Dendritic cell treated with granulocyte-macrophage colony-stimulating factor and Interleukin-4, amounts not matched to agents 40 ng/mL and 50 ng/mL, for 4 days (primary cell): ENCODE measurements around the gene PCSK1.
"Not testable (repeated sequence)": the region's sequence is repeated elsewhere in the genome, so short reads cannot be mapped to it uniquely, and the experiment has no call there.

Source experiments
- H3K27ac Mint-ChIP-seq: one replicate; pipeline ENCODE4 v1.8.0; 2022; ENCODE audit warnings: mild to moderate bottlenecking, mixed read lengths
- H3K27me3 Mint-ChIP-seq: one replicate; pipeline ENCODE4 v1.8.0; 2022; ENCODE audit warnings: mild to moderate bottlenecking, mixed read lengths
- H3K36me3 Mint-ChIP-seq: one replicate; pipeline ENCODE4 v1.8.0; 2022; ENCODE audit warnings: low read depth, mixed read lengths
- H3K4me1 Mint-ChIP-seq: one replicate; pipeline ENCODE4 v1.8.0; 2022; ENCODE audit warnings: low read depth, mixed read lengths
- H3K4me3 Mint-ChIP-seq: one replicate; pipeline ENCODE4 v1.8.0; 2022; ENCODE audit warnings: mild to moderate bottlenecking, moderate library complexity, mixed read lengths
- H3K9me3 Mint-ChIP-seq: one replicate; pipeline ENCODE4 v1.8.0; 2022; ENCODE audit warnings: mixed read lengths
- intact Hi-C: fragments of 100-400 bp; cut with micrococcal nuclease; formaldehyde crosslinking; loops from one replicate; pipeline ENCODE4 v1.15.0; 2022

Gene PCSK1

GRCh38 chr5:96374653-96375052 lies 58.4 kb downstream of the PCSK1 start:
- Mint-ChIP-seq H3K27me3 (peaks cover 10% of the 10 kb centered on the region), H3K27ac (no peak overlapping the region), H3K4me3 (no peak overlapping the region), H3K9me3 (no peaks in the 10 kb centered on the region), H3K4me1 (no peaks in the 10 kb centered on the region), H3K36me3 (no peaks in the 10 kb centered on the region)
- intact Hi-C loops: no loop called here

DNA sequence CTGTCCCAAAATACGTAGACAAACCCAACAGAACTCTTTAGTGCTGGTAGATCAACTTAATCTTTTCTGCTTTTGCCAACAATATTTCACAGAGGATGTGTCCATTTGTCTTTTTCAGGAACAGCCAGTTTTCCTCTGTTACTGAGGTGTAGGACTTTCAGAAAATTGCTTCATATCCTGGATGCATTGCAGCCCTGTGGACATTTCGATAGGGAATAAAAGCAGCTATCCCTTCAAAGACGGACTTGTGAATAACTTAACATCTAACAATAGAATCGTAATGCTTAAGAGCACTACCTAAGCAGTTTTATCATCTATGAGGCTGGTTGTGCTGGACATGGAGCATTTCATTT lies 59.7 kb downstream of the PCSK1 start:
- peaks cover 11% of the 10 kb centered on the region for H3K27me3 Mint-ChIP-seq

GRCh38 chr5:96372726-96373380 lies 60.2 kb downstream of the PCSK1 start:
- H3K9me3 Mint-ChIP-seq: no peaks in the 10 kb centered on the region
- H3K27me3 Mint-ChIP-seq: peaks cover 11% of the 10 kb centered on the region
- no peak overlapping the region for H3K27ac Mint-ChIP-seq
- no peak overlapping the region for H3K4me3 Mint-ChIP-seq
- intact Hi-C loops: no loop called here
- no peaks in the 10 kb centered on the region for H3K36me3 Mint-ChIP-seq
- H3K4me1 Mint-ChIP-seq: no peaks in the 10 kb centered on the region

More for the DNA sequence above, 59.7 kb downstream of the PCSK1 start:
- intact Hi-C loops: no loop called here
- H3K9me3 Mint-ChIP-seq: no peaks in the 10 kb centered on the region
- no peaks in the 10 kb centered on the region for H3K36me3 Mint-ChIP-seq
- no peak overlapping the region for H3K27ac Mint-ChIP-seq
- no peaks in the 10 kb centered on the region for H3K4me1 Mint-ChIP-seq
- no peak overlapping the region for H3K4me3 Mint-ChIP-seq

- no peaks in the 10 kb centered on the region for H3K36me3 Mint-ChIP-seq
- intact Hi-C loops: no loop called here
- H3K27me3 Mint-ChIP-seq: peaks cover 11% of the 10 kb centered on the region
- no peaks in the 10 kb centered on the region for H3K9me3 Mint-ChIP-seq
- H3K4me3 Mint-ChIP-seq: no peak overlapping the region
- no peak overlapping the region for H3K27ac Mint-ChIP-seq
- no peaks in the 10 kb centered on the region for H3K4me1 Mint-ChIP-seq
Observed at GRCh38 chr5:96370976-96371375, 62.1 kb downstream of the PCSK1 start.

GRCh38 chr5:96367337-96367736 lies 65.7 kb downstream of the PCSK1 start:
- intact Hi-C loops, H3K27ac Mint-ChIP-seq, H3K9me3 Mint-ChIP-seq, H3K36me3 Mint-ChIP-seq, H3K27me3 Mint-ChIP-seq, H3K4me3 Mint-ChIP-seq, H3K4me1 Mint-ChIP-seq: not testable (repeated sequence)

DNA sequence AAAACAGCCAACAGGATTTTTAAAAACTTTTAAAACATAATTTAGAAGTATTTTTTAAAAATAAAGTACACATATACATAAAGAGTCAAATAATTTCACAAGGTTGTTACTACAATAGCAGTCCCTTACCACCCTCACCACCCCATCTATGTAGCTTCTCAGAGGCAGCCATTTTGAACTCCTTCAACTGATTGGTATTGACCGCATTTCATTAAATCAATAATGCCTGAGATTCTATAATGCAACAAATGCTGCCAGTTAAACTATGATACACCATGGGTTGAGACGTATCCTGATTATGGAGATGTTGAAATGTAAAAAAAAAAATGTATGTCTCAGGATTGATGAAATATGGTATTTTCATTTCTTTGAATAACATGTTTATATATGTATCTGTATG lies 78.8 kb downstream of the PCSK1 start:
- peaks cover 2% of the 10 kb centered on the region for H3K27me3 Mint-ChIP-seq
- no peaks in the 10 kb centered on the region for H3K4me1 Mint-ChIP-seq
- H3K36me3 Mint-ChIP-seq: no peaks in the 10 kb centered on the region
- no peaks in the 10 kb centered on the region for H3K9me3 Mint-ChIP-seq
- intact Hi-C loops: no loop called here
- H3K27ac Mint-ChIP-seq: no peak overlapping the region
- no peak overlapping the region for H3K4me3 Mint-ChIP-seq

GRCh38 chr5:96353220-96353619 lies 79.8 kb downstream of the PCSK1 start:
- Mint-ChIP-seq H3K9me3 (no peaks in the 10 kb centered on the region), H3K27ac (no peak overlapping the region), H3K36me3 (no peaks in the 10 kb centered on the region), H3K4me3 (no peak overlapping the region), H3K27me3 (no peaks in the 10 kb centered on the region), H3K4me1 (no peaks in the 10 kb centered on the region)
- intact Hi-C loops: no loop called here

GRCh38 chr5:96350678-96351077 lies 82.4 kb downstream of the PCSK1 start:
- Mint-ChIP-seq H3K4me1 (no peaks in the 10 kb centered on the region), H3K27ac (no peak overlapping the region), H3K9me3 (no peaks in the 10 kb centered on the region), H3K36me3 (no peaks in the 10 kb centered on the region), H3K27me3 (no peaks in the 10 kb centered on the region), H3K4me3 (no peak overlapping the region)
- intact Hi-C loops: no loop called here

DNA sequence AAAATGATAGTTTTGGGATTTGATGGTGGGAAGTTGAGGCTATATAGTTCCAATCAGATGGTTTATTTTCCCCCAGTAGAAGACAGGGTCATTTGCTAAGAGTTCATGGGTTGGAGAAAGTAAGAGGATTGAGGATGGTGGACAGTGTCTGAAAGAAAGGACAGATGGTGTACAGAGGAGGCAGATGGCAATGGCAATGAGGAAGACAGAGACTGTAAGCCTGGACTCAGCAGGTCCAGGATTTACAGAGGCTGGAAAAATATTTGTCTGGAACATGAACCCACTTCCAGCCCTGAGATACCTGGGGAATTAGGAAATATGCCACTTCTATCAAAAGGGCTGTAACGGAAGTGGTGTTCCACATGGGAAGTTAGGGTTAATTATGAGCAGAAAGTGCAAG lies 84.5 kb downstream of the PCSK1 start:
- Mint-ChIP-seq H3K27me3 (no peaks in the 10 kb centered on the region), H3K9me3 (no peaks in the 10 kb centered on the region), H3K27ac (no peak overlapping the region), H3K4me1 (no peaks in the 10 kb centered on the region), H3K4me3 (no peak overlapping the region), H3K36me3 (no peaks in the 10 kb centered on the region)
- intact Hi-C loops: no loop called here

- Mint-ChIP-seq H3K9me3 (no peaks in the 10 kb centered on the region), H3K4me3 (no peak overlapping the region), H3K36me3 (no peaks in the 10 kb centered on the region), H3K4me1 (no peaks in the 10 kb centered on the region), H3K27ac (no peak overlapping the region), H3K27me3 (no peaks in the 10 kb centered on the region)
- intact Hi-C loops: no loop called here
Observed at GRCh38 chr5:96347502-96348292, 85.4 kb downstream of the PCSK1 start.

DNA sequence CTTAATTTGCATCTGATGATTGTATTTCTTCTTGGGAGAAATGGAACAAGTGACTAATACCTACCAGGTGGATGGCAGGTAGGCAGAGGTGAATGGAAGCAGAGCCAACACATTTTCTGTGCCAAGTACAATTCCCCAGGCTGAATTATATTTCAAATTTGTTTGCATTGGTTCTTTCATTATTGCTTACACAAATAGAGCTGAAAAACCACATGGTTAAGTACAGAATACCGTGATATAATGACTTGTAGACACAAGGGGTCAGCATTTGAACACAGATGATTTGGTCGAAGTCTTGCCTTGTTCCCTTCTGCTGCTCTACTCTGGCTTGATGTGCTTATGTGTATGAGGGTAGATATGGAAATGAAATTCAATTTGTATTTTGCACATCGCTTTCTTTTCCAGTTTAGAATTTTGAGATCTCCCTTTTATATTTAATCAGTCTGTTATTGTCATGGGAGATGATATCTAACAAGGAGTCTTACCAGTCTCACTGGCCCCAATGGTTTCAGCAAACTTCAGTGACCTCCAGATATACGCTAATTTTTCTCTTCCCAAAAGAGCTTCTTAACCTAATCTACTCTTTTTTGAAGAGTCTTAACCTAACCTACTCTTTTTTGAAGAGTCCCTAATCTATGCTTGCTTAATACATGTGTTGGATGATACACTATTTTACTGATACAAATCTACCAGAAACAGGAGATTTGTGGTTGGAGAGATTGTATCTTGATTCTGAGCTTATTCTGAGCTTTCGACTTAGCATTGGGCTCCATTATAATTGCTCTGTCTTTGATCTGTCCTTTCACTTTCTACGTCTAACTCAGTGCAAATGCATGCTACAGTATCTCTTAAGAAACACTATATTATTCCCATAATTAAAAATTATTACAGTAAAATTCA lies 88.1 kb downstream of the PCSK1 start:
- Mint-ChIP-seq H3K27me3 (no peaks in the 10 kb centered on the region), H3K27ac (no peak overlapping the region), H3K4me3 (no peak overlapping the region), H3K36me3 (no peaks in the 10 kb centered on the region), H3K9me3 (no peaks in the 10 kb centered on the region), H3K4me1 (peaks cover 5% of the 10 kb centered on the region)
- intact Hi-C loops: loop anchor here (2.0 kb wide), 1 partner anchor 256 kb away; no protein-coding TSS in a partner anchor

- intact Hi-C loops: no loop called here
Observed at GRCh38 chr5:96343094-96343493, 90.0 kb downstream of the PCSK1 start.

DNA sequence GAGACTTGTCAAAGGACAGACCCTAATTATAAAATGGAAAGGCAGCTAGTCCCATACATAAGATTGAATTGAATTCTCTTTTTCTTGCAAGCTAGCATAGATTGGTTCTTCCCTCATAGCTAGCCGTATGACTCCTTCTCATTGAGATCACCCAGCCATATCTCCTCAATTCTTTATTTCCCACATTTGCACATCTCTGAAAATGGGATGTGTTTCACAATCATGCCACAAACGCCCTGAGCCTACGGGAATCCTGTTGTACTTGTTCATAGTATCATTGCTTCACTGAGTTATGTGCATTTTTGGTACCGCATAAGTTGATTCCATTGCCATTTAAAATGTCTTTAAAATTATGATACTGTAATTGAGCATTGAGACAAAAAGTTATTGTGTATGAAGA lies 90.5 kb downstream of the PCSK1 start:
- intact Hi-C loops: no loop called here
- Mint-ChIP-seq H3K4me3 (no peak overlapping the region), H3K4me1 (peaks cover 18% of the 10 kb centered on the region), H3K27me3 (no peaks in the 10 kb centered on the region), H3K36me3 (no peaks in the 10 kb centered on the region), H3K9me3 (no peaks in the 10 kb centered on the region), H3K27ac (no peak overlapping the region)

More at GRCh38 chr5:96343094-96343493, 90.0 kb downstream of the PCSK1 start:
- Mint-ChIP-seq H3K9me3 (no peaks in the 10 kb centered on the region), H3K27me3 (no peaks in the 10 kb centered on the region), H3K36me3 (no peaks in the 10 kb centered on the region), H3K4me1 (peaks cover 18% of the 10 kb centered on the region), H3K4me3 (no peak overlapping the region), H3K27ac (no peak overlapping the region)
